ENCODE results near the gene RPRD1B. TPM values are rescaled to one million over a fixed set of nuclear protein-coding genes. Genes with fewer than 3 reads are reported as not detected.

RPRD1B gene
- total and polyA plus RNA-seq, 2 donors (not counting 3 experiments of a cell fraction or from before 2014, with no cell fraction given): 13.0 to 29.3 TPM

DNA sequence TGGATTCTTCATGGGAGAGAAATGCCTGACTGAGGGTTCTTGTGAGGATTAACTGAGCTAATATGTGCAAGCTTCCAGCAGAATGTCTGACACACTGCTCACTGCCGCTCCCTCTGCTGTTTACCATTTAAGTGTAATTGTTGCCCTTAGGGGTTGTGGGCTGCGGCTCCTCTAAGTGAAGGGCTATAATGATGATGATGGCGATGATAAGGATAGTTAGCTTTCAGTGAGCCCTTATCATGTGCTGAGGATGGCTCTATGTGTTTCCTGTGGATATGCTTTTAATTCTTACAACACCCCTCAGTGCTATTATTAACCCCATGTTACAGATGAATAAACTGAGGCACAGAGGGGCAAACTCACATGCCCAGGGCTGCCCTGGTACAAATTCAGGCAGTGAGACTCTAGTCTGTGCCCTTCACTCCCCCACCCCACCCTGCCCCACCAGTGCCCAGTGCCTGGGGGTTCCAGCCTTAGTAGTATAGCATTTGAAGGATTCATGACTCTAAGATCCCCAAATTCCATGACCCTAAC lies 98.1 kb downstream of the RPRD1B start:
- H3K79me2 ChIP-seq (ENCODE audit: control insufficient read depth, insufficient read depth, low read length): no peaks in the 10 kb centered on the region
- POLR2A ChIA-PET: no interaction called here
- CTCF ChIA-PET: interaction anchor here (0.6 to 8.4 kb wide), 6 partner anchors 18 to 230 kb away, joined by 3 to 104 read pairs (median 4); no protein-coding TSS in a partner anchor

More for the DNA sequence above, 98.1 kb downstream of the RPRD1B start:
- dilution Hi-C loops (cut with MboI; ENCODE audit: extremely low pct_ligation_motif_present, low sequenced_read_pairs): no loop called here
- Histone ChIP-seq H3K4me1 (ENCODE audit: control insufficient read depth, extremely low read depth, insufficient read depth, low read length) (peaks cover 59% of the 10 kb centered on the region), H2AFZ (ENCODE audit: low read depth, low read length) (no peak overlapping the region), H4K20me1 (replicated peaks; ENCODE audit: control insufficient read depth, extremely low read depth, insufficient read depth, low read length) (no peaks in the 10 kb centered on the region), H3K27ac (ENCODE audit: insufficient read depth, low read depth, low read length) (no peak overlapping the region), H3K9me1 (replicated peaks; ENCODE audit: control insufficient read depth, extremely low read depth, insufficient read depth, low read length) (no peaks in the 10 kb centered on the region), H3K9ac (replicated peaks; ENCODE audit: extremely low read depth, insufficient read depth, low read length) (no peak overlapping the region), H3K9me3 (replicated peaks; ENCODE audit: control insufficient read depth, insufficient read depth, low read length) (no peaks in the 10 kb centered on the region), H3K36me3 (ENCODE audit: control insufficient read depth in 2 of 2, extremely low read depth in 1 of 2, insufficient read depth in 2 of 2, low read length in 2 of 2) (peaks cover 25 to 54% of the 10 kb centered on the region in 2 experiments), H3K4me3 (replicated peaks in 1 of 3; ENCODE audit: insufficient read depth in 1 of 3, low read depth in 1 of 3, low read length in 3 of 3) (no peak overlapping the region), H3K27me3 (ENCODE audit: control insufficient read depth in 2 of 2, insufficient read depth in 2 of 2, low read length in 2 of 2) (no peaks in the 10 kb centered on the region), H3K4me2 (ENCODE audit: insufficient read depth, low read length) (no peak overlapping the region)
- TF ChIP-seq POLR2A (IDR thresholded peaks at IDR 0.05; ENCODE audit: low read depth, low read length): no peak
- TF ChIP-seq MYC (IDR thresholded peaks at IDR 0.05; ENCODE audit: low read depth, low read length): no peak
- no peak for TF ChIP-seq EZH2 (IDR thresholded peaks at IDR 0.05; ENCODE audit: borderline replicate concordance, low read depth, low read length, severe bottlenecking)
- TF ChIP-seq CTCF (IDR thresholded peaks at IDR 0.05; ENCODE audit: extremely low read depth in 1 of 2, insufficient read depth in 1 of 2, low read depth in 1 of 2, low read length in 2 of 2): no peak
- TF ChIP-seq FOS (IDR thresholded peaks at IDR 0.05; ENCODE audit: borderline replicate concordance, insufficient read depth, low read length): no peak
- no peak for TF ChIP-seq JUN (IDR thresholded peaks at IDR 0.05; ENCODE audit: borderline replicate concordance, insufficient read depth, insufficient read length, low read depth)
- no peak for TF ChIP-seq POLR2AphosphoS5 (IDR thresholded peaks at IDR 0.05; ENCODE audit: insufficient read depth, low read depth, low read length)
- no peak for TF ChIP-seq GATA2 (IDR thresholded peaks at IDR 0.05; ENCODE audit: insufficient read depth, insufficient read length, low read depth, low read length)
- no peak for TF ChIP-seq MAX (IDR thresholded peaks at IDR 0.05; ENCODE audit: insufficient read depth, insufficient read length)
- no peak for DNase-seq (ENCODE audit: low read depth, low spot score)
- no TSS peak for BruUV-seq (replicated peaks)
- intact Hi-C loops (cut with micrococcal nuclease): no loop called here
- no peak for FAIRE-seq
